Skeletal muscle satellite cell (primary cell): ENCODE measurements around the gene GEMIN4.
"Not testable (repeated sequence)": the region's sequence is repeated elsewhere in the genome, so short reads cannot be mapped to it uniquely, and the experiment has no call there.

Experiments used
- H3K27me3 ChIP-seq: 2 replicates; pipeline ENCODE4 v1.7.0; 2013; ENCODE audit warnings: low read length; ENCODE audit not compliant: control insufficient read depth, insufficient read depth
- H3K36me3 ChIP-seq: 2 replicates; pipeline ENCODE4 v1.7.0; 2013; ENCODE audit warnings: mild to moderate bottlenecking, control low read depth, low read length; ENCODE audit not compliant: insufficient read depth
- H3K4me1 ChIP-seq: 2 replicates; pipeline ENCODE4 v1.7.0; 2013; ENCODE audit warnings: low read length; ENCODE audit not compliant: control insufficient read depth, insufficient read depth
- H3K4me2 ChIP-seq: 2 replicates; pipeline ENCODE4 v1.7.0; 2013; ENCODE audit warnings: mild to moderate bottlenecking, low read length
- H3K4me3 ChIP-seq: 2 replicates; pipeline ENCODE4 v1.7.0; 2013; ENCODE audit warnings: low read length
- H3K9ac ChIP-seq: 2 replicates; pipeline ENCODE4 v1.7.0; 2013; ENCODE audit warnings: mild to moderate bottlenecking, low read depth, low read length, moderate library complexity
- H3K9me3 ChIP-seq: replicated peaks from 2 replicates; pipeline ENCODE4 v1.7.0; 2013; ENCODE audit warnings: mild to moderate bottlenecking, control low read depth, low read length

The GEMIN4 gene

GRCh38 chr17:708132-708531, 43.9 kb downstream of the GEMIN4 start:
- Histone ChIP-seq H3K4me1 (peaks cover 11% of the 10 kb centered on the region), H3K36me3 (peaks cover 44% of the 10 kb centered on the region), H3K4me3 (no peak overlapping the region), H3K27me3 (no peaks in the 10 kb centered on the region), H3K9ac (no peak overlapping the region), H3K9me3 (no peaks in the 10 kb centered on the region), H3K4me2 (no peak overlapping the region)

GRCh38 chr17:705863-706262, 46.2 kb downstream of the GEMIN4 start:
- Histone ChIP-seq H3K9me3 (no peaks in the 10 kb centered on the region), H3K27me3 (no peaks in the 10 kb centered on the region), H3K9ac (no peak overlapping the region), H3K4me1 (peaks cover 6% of the 10 kb centered on the region), H3K4me2 (no peak overlapping the region), H3K36me3 (peaks cover 40% of the 10 kb centered on the region), H3K4me3 (no peak overlapping the region)

GRCh38 chr17:705011-705410, 47.1 kb downstream of the GEMIN4 start:
- no peak overlapping the region for H3K9ac ChIP-seq
- H3K36me3 ChIP-seq, result peaks cover 36% of the 10 kb centered on the region

GRCh38 chr17:704111-704864, 47.8 kb downstream of the GEMIN4 start:
- H3K4me3 ChIP-seq, result no peak overlapping the region
- H3K4me2 ChIP-seq, result no peak overlapping the region
- H3K9ac ChIP-seq, result no peak overlapping the region
- H3K9me3 ChIP-seq, result no peaks in the 10 kb centered on the region
- H3K4me1 ChIP-seq, result peaks cover 11% of the 10 kb centered on the region
- no peaks in the 10 kb centered on the region for H3K27me3 ChIP-seq
- peaks cover 28% of the 10 kb centered on the region for H3K36me3 ChIP-seq

More at GRCh38 chr17:705011-705410, 47.1 kb downstream of the GEMIN4 start:
- H3K4me3 ChIP-seq, result no peak overlapping the region
- no peaks in the 10 kb centered on the region for H3K9me3 ChIP-seq
- no peak overlapping the region for H3K4me2 ChIP-seq
- peaks cover 6% of the 10 kb centered on the region for H3K4me1 ChIP-seq
- H3K27me3 ChIP-seq, result no peaks in the 10 kb centered on the region

- H3K36me3 ChIP-seq, result peaks cover 19% of the 10 kb centered on the region
Observed at GRCh38 chr17:703081-703875, 48.8 kb downstream of the GEMIN4 start.

GRCh38 chr17:700504-701094, 51.5 kb downstream of the GEMIN4 start:
- Histone ChIP-seq H3K9me3 (no peaks in the 10 kb centered on the region), H3K4me3 (no peak overlapping the region), H3K9ac (no peak overlapping the region), H3K36me3 (peaks cover 28% of the 10 kb centered on the region), H3K4me1 (peaks cover 18% of the 10 kb centered on the region), H3K27me3 (no peaks in the 10 kb centered on the region), H3K4me2 (no peak overlapping the region)

More at GRCh38 chr17:703081-703875, 48.8 kb downstream of the GEMIN4 start:
- no peak overlapping the region for H3K9ac ChIP-seq
- H3K4me1 ChIP-seq, result peaks cover 13% of the 10 kb centered on the region
- no peak overlapping the region for H3K4me2 ChIP-seq
- H3K27me3 ChIP-seq, result no peaks in the 10 kb centered on the region
- no peaks in the 10 kb centered on the region for H3K9me3 ChIP-seq
- no peak overlapping the region for H3K4me3 ChIP-seq

GRCh38 chr17:699345-699744, 52.7 kb downstream of the GEMIN4 start:
- H3K4me3 ChIP-seq, result no peak overlapping the region
- H3K36me3 ChIP-seq, result peaks cover 31% of the 10 kb centered on the region
- no peak overlapping the region for H3K4me2 ChIP-seq
- H3K9ac ChIP-seq, result peak overlapping the region; percentile 8
- no peaks in the 10 kb centered on the region for H3K9me3 ChIP-seq
- H3K27me3 ChIP-seq, result no peaks in the 10 kb centered on the region
- H3K4me1 ChIP-seq, result peaks cover 30% of the 10 kb centered on the region

GRCh38 chr17:698096-698495, 54.0 kb downstream of the GEMIN4 start:
- Histone ChIP-seq H3K4me1 (peaks cover 33% of the 10 kb centered on the region), H3K36me3 (peaks cover 31% of the 10 kb centered on the region)
- H3K9me3 ChIP-seq, H3K4me2 ChIP-seq, H3K4me3 ChIP-seq, H3K9ac ChIP-seq, H3K27me3 ChIP-seq: not testable (repeated sequence)

GRCh38 chr17:697682-698081, 54.4 kb downstream of the GEMIN4 start:
- Histone ChIP-seq H3K4me3 (no peak overlapping the region), H3K27me3 (no peaks in the 10 kb centered on the region), H3K4me1 (peaks cover 37% of the 10 kb centered on the region), H3K9ac (no peak overlapping the region), H3K36me3 (peaks cover 31% of the 10 kb centered on the region), H3K9me3 (no peaks in the 10 kb centered on the region), H3K4me2 (no peak overlapping the region)

GRCh38 chr17:696369-696768, 55.7 kb downstream of the GEMIN4 start:
- no peak overlapping the region for H3K4me3 ChIP-seq
- no peak overlapping the region for H3K4me2 ChIP-seq
- H3K27me3 ChIP-seq, result no peaks in the 10 kb centered on the region
- peaks cover 31% of the 10 kb centered on the region for H3K36me3 ChIP-seq
- H3K9me3 ChIP-seq, result no peaks in the 10 kb centered on the region
- peaks cover 48% of the 10 kb centered on the region for H3K4me1 ChIP-seq
- peak overlapping the region; percentile 12 for H3K9ac ChIP-seq
